ENCODE data around the gene NOL4L. TPM values are rescaled to one million over a fixed set of nuclear protein-coding genes. Genes with fewer than 3 reads are reported as not detected.
A peak's percentile ranks its signal among the peaks of the same experiment; 100 is the strongest.

The NOL4L gene
- total and polyA plus RNA-seq, 9 donors = 10.4 to 20.0 (median 16.1) TPM

DNA sequence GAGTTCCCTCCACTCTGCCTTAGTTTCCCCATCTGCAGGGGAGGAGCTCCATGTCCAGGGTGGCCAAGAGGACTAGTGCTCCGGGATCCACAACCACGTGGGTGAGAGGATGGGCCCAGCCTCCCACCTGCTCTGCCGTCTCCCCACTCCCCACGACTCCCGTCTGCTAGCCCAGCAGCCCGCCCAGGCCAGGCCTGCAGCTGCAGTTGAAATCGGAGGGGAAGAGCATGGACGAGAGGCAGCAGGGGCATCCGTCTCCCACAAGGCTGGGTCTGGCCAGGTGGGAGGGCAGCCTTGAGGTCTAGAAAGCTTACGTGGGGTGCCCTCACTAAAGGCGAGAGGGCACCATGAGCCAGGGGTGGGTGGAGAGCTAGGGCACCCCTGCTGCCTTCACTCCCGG lies 8.6 kb downstream of the NOL4L start:
- Histone ChIP-seq H3K4me1 (ENCODE audit: control insufficient read depth, insufficient read depth, low read length) (peaks cover 29% of the 10 kb centered on the region), H3K4me3 (ENCODE audit: low read length) (no peak overlapping the region), H3K27ac (ENCODE audit: low read length) (no peak overlapping the region), H3K9me3 (replicated peaks; ENCODE audit: control insufficient read depth, low read depth, low read length) (no peaks in the 10 kb centered on the region), H3K27me3 (ENCODE audit: control insufficient read depth, insufficient read depth, low read length) (peaks cover 2% of the 10 kb centered on the region), H3K36me3 (ENCODE audit: control insufficient read depth, insufficient read depth, low read length) (no peaks in the 10 kb centered on the region)
- DNase-seq = no peak
- 68% methylated on average over 4 of the region's 12 CpGs for WGBS (ENCODE audit: insufficient coverage)

DNA sequence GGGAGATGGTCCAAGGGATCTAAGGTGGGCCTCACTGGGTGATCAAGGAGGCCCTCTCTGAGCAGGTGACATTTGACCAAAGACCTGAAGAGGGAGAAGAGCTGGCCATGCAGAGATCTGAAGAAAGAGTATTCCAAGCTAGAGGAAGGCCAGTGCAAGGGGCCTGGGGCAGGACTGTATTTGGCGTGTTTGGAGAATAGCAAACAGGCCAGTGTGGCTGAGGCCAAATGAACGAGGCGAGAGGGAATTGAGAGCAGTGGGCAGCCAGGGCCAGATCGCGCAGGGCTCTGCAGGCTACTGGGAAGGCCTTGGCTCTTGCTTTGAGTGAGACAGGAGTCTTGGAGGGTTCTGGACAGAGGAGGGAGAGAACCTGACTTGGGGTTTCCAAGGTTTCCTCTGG lies 9.3 kb downstream of the NOL4L start:
- DNase-seq = no peak
- H3K9me3 ChIP-seq (replicated peaks; ENCODE audit: control insufficient read depth, low read depth, low read length) = no peaks in the 10 kb centered on the region
- peaks cover 2% of the 10 kb centered on the region for H3K27me3 ChIP-seq (ENCODE audit: control insufficient read depth, insufficient read depth, low read length)
- no peak overlapping the region for H3K27ac ChIP-seq (ENCODE audit: low read length)
- 73% methylated on average over 5 of the region's 5 CpGs for WGBS (ENCODE audit: insufficient coverage)
- H3K4me1 ChIP-seq (ENCODE audit: control insufficient read depth, insufficient read depth, low read length) = peaks cover 21% of the 10 kb centered on the region
- no peak overlapping the region for H3K4me3 ChIP-seq (ENCODE audit: low read length)
- H3K36me3 ChIP-seq (ENCODE audit: control insufficient read depth, insufficient read depth, low read length) = no peaks in the 10 kb centered on the region

DNA sequence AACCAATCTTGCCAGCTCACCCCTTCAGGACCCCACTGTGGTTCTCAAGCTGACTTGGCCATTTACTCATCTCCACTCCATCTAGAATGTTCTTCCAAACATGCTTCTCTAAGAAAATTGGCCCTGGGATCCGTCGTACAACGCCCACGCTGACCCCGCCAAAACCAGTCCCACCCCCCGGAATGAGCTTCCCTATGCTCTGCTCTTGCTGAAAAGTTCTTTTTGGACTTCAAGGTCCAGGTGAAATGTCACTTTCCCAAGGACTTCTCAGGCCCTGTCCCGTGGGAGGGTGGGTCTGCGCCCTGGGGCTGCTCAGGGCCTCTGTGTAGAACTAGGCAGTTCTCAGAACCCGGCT lies 9.9 kb downstream of the NOL4L start:
- peaks cover 2% of the 10 kb centered on the region for H3K27me3 ChIP-seq (ENCODE audit: control insufficient read depth, insufficient read depth, low read length)
- no peaks in the 10 kb centered on the region for H3K9me3 ChIP-seq (replicated peaks; ENCODE audit: control insufficient read depth, low read depth, low read length)
- H3K4me1 ChIP-seq (ENCODE audit: control insufficient read depth, insufficient read depth, low read length) = peaks cover 17% of the 10 kb centered on the region
- no peaks in the 10 kb centered on the region for H3K36me3 ChIP-seq (ENCODE audit: control insufficient read depth, insufficient read depth, low read length)
- no peak overlapping the region for H3K27ac ChIP-seq (ENCODE audit: low read length)
- H3K4me3 ChIP-seq (ENCODE audit: low read length) = no peak overlapping the region
- DNase-seq = no peak
- 64% methylated on average over 9 of the region's 9 CpGs for WGBS (ENCODE audit: insufficient coverage)

DNA sequence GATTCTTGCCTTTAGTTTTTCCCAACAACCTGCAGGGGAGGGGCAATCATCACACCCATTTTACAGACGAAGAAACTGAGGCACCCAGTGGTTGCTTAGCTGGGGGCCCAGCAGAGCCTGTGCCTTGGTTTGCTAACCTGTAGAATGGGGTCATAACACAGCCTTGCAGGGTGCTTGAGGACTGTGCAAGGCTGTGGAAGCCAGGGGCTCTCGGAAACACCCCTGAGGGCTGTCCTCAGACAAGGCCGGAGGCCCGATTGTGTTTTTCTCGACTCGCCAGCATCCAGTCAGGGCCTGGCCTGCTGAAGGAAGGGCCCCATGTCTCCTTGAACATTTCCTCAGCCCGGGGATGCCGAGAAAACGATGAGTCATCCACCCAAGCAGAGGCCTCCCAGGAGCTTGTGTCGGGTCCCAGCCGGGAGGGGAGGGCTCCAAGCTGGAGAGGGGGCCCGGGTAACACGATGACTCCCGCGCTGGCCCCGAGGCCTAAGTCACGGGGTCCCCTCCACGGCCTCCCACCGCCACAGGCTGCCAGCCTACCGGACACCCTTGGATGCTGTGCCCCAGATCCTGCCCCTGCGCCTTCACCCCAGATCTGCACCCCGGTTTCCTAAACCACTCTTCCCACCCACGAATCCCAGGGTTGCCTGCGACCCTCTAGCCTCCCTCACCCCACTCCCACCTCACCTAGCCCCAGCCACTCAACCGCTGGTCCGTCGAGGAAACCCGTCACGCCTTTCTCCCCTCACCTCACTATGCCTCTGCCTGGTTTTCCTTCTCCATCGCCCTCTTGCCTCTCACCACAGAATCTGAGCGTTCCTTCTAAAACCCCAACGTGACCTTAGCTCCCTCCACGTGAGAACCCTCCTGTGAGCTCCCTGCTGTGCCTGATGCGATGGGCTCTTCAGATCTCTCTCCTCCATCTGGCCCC lies 10.6 kb downstream of the NOL4L start:
- peaks cover 2% of the 10 kb centered on the region for H3K27me3 ChIP-seq (ENCODE audit: control insufficient read depth, insufficient read depth, low read length)
- H3K4me3 ChIP-seq (ENCODE audit: low read length) = no peak overlapping the region
- no peak overlapping the region for H3K27ac ChIP-seq (ENCODE audit: low read length)
- DNase-seq = peak; percentile 69
- no peaks in the 10 kb centered on the region for H3K36me3 ChIP-seq (ENCODE audit: control insufficient read depth, insufficient read depth, low read length)
- 46% methylated on average over 24 of the region's 34 CpGs for WGBS (ENCODE audit: insufficient coverage)
- H3K9me3 ChIP-seq (replicated peaks; ENCODE audit: control insufficient read depth, low read depth, low read length) = no peaks in the 10 kb centered on the region
- H3K4me1 ChIP-seq (ENCODE audit: control insufficient read depth, insufficient read depth, low read length) = peaks cover 21% of the 10 kb centered on the region

DNA sequence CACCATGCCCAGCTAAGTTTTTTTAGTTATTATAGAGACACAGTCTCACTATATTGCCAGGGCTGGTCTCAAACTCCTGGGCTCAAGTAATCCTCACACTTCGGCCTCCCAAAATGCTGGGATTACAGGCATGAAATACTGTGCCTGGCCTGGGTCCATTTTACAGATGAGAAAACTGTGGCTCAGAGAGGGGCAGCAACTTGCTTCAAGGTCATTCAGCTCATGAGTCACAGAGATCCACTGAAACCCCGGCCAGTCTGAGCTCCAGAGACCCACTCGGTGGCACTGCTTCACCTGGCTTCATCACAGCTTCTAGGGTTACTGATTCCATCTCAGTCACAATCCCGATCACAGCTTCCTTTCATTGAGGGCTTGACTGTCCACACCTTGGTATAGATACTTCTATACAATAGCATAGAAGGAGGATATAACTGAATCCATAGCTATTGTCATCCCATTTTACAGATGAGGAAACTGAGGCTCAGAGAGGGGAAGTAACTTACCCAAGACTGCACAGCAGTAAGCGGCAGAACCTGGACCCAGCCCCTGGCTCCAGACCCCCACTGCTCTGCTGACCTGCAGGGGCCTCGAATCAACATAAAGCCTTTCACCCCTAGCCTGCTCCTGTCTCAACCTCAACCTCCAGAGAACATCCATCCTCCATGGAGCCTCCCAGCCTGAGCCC lies 11.8 kb downstream of the NOL4L start:
- Histone ChIP-seq H3K27ac (ENCODE audit: low read length) (no peak overlapping the region), H3K36me3 (ENCODE audit: control insufficient read depth, insufficient read depth, low read length) (no peaks in the 10 kb centered on the region), H3K4me3 (ENCODE audit: low read length) (no peak overlapping the region), H3K9me3 (replicated peaks; ENCODE audit: control insufficient read depth, low read depth, low read length) (no peaks in the 10 kb centered on the region), H3K27me3 (ENCODE audit: control insufficient read depth, insufficient read depth, low read length) (peaks cover 2% of the 10 kb centered on the region), H3K4me1 (ENCODE audit: control insufficient read depth, insufficient read depth, low read length) (peaks cover 21% of the 10 kb centered on the region)
- DNase-seq = peak; percentile 0
- WGBS (ENCODE audit: insufficient coverage) = 86% methylated on average over 3 of the region's 6 CpGs

DNA sequence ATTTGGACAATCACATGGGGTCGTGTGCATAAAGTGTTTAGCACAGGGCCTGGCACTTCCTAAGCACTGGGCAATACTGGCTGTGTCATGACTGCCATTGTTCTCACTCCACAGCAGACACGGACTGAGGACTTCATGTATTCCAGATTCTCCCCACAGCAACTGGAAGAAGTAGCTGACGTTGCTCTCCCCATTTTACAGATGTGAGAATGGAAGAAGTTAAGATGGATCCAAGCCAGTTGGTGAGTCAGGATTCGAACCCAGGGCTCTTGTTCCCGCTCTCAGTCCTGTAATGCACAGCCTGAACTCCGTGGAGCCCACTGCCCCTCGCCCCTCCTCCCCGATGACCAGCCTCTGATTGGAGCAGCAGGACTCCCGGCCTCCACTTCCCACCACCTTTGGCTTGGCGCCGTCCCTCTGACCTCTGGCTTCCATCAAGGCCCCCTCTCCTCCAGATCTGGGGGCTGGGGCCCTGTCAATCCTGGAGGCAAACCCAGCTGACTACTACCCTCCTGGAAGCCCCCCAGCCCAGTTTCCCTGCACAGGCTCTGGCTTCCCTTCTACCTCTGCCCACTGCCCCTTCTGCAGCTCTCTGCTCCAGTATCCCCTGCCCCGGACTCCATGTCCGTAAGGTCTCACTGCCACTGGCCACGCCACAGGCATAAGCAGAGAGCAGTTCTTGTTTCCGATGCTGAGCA lies 12.7 kb downstream of the NOL4L start:
- H3K4me3 ChIP-seq (ENCODE audit: low read length) = no peak overlapping the region
- no peaks in the 10 kb centered on the region for H3K36me3 ChIP-seq (ENCODE audit: control insufficient read depth, insufficient read depth, low read length)
- H3K27ac ChIP-seq (ENCODE audit: low read length) = no peak overlapping the region
- 82% methylated on average over 12 of the region's 15 CpGs for WGBS (ENCODE audit: insufficient coverage)
- peak; percentile 1 for DNase-seq
- H3K4me1 ChIP-seq (ENCODE audit: control insufficient read depth, insufficient read depth, low read length) = peaks cover 24% of the 10 kb centered on the region
- peaks cover 2% of the 10 kb centered on the region for H3K27me3 ChIP-seq (ENCODE audit: control insufficient read depth, insufficient read depth, low read length)
- no peaks in the 10 kb centered on the region for H3K9me3 ChIP-seq (replicated peaks; ENCODE audit: control insufficient read depth, low read depth, low read length)

DNA sequence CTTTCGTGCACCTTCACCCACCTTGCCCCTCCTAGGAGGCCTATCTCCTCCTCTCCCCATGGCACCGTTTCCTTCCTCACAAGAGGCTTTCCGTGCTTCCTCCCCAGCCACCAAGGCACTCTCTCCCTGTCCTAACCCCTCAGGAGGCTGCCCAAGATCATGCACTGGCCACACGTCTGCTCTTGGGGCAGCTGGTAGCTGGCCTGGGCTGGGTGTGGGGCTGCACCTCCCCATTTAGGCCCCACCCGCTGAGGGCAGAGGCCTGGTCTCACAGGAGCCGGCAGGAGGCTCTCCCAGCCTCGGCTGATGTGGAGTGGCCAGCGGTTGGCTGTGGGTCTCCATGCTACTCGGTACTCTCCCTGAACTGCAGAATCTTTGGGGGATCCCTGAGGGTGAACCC lies 13.6 kb downstream of the NOL4L start:
- no peak for DNase-seq
- peaks cover 2% of the 10 kb centered on the region for H3K27me3 ChIP-seq (ENCODE audit: control insufficient read depth, insufficient read depth, low read length)
- WGBS (ENCODE audit: insufficient coverage) = 52% methylated on average over 9 of the region's 9 CpGs
- no peak overlapping the region for H3K27ac ChIP-seq (ENCODE audit: low read length)
- H3K4me3 ChIP-seq (ENCODE audit: low read length) = no peak overlapping the region
- no peaks in the 10 kb centered on the region for H3K9me3 ChIP-seq (replicated peaks; ENCODE audit: control insufficient read depth, low read depth, low read length)
- H3K36me3 ChIP-seq (ENCODE audit: control insufficient read depth, insufficient read depth, low read length) = no peaks in the 10 kb centered on the region
- H3K4me1 ChIP-seq (ENCODE audit: control insufficient read depth, insufficient read depth, low read length) = peaks cover 29% of the 10 kb centered on the region

DNA sequence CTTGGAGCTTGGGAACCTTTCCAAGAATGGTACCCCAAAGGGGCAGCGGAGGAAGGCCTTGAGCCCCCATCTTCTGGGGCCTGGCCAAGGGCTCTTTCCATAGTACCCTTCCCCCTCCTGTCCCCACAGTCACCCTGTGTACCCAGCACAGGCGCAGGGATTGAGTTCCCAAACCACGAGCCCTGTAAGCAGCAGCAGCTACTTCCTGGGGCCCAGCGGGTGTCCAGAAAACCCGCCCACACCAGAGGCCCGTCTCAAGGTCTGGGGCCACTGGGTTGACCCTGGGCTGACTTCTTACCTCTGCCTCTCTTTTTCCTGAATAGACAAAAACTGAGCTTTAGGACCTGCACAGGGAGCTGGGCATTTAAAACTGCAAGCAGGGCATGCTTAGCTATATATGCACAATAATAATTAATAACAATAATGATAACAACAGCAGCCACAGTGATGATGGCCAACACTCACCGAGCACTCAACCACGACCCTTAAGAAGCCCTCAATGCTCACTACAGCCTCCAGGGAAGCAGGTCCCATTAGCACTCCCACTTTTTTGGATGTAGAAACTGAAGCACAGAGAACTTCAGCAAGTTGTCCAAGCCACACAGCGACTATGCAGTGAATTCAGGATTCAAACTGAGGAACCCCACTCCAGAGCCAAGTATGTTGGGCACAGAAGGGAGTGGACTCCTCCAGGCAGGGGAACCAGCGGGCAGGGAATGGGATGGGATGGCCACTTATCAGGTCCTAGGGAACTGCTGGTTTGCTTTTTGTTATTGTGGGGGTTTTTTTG lies 14.5 kb downstream of the NOL4L start:
- Histone ChIP-seq H3K9me3 (replicated peaks; ENCODE audit: control insufficient read depth, low read depth, low read length) (no peaks in the 10 kb centered on the region), H3K27me3 (ENCODE audit: control insufficient read depth, insufficient read depth, low read length) (peaks cover 2% of the 10 kb centered on the region), H3K4me3 (ENCODE audit: low read length) (no peak overlapping the region), H3K4me1 (ENCODE audit: control insufficient read depth, insufficient read depth, low read length) (peaks cover 30% of the 10 kb centered on the region), H3K27ac (ENCODE audit: low read length) (no peak overlapping the region), H3K36me3 (ENCODE audit: control insufficient read depth, insufficient read depth, low read length) (no peaks in the 10 kb centered on the region)
- 50% methylated on average over 9 of the region's 10 CpGs for WGBS (ENCODE audit: insufficient coverage)
- DNase-seq = peak; percentile 20

DNA sequence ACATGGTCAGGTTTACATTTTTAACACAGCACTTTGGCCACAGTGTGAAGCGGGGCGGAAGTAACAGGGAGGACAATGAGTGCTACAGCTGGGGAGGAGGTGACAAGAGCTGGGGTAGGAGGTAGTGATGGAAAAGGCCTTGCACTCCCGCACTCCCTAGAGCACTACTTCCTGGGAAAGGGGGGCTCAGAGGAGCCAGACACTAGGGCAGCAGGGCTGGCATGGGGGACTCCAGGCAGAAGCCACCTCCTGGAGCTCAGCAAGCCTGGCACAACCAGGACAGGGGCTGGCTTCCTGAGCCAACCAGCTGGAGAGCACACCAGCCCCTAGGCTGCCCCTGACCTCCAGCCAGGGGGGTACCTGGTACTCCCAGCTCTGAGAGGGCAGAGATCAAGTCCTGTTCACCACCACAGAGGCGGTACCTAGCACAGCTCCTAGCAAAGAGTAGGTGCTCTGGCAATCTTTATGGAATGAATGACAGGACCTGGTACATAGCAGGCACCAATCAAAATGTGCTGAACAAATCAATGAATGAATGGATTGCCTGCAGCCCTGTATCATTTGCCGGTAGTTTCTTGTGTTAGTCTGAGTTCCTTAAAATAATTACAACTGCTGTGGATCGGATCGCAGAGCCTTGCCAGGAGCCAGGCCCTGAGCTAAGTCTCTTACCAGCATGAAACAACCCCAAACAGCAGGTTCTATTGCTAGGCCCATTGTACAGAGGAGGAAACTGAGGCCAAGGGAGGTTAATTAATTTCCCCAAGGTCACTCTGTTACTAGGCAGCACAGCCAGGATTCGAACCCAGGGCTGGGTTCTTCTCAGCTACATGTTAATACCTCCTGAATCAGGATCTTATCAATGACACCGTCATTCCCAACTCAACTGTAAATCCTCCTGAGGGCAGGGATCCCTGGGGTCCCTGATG lies 15.5 kb downstream of the NOL4L start:
- Histone ChIP-seq H3K9me3 (replicated peaks; ENCODE audit: control insufficient read depth, low read depth, low read length) (no peaks in the 10 kb centered on the region), H3K36me3 (ENCODE audit: control insufficient read depth, insufficient read depth, low read length) (no peaks in the 10 kb centered on the region), H3K4me1 (ENCODE audit: control insufficient read depth, insufficient read depth, low read length) (peaks cover 24% of the 10 kb centered on the region), H3K27me3 (ENCODE audit: control insufficient read depth, insufficient read depth, low read length) (no peaks in the 10 kb centered on the region), H3K4me3 (ENCODE audit: low read length) (no peak overlapping the region), H3K27ac (ENCODE audit: low read length) (no peak overlapping the region)
- WGBS (ENCODE audit: insufficient coverage) = 79% methylated on average over 4 of the region's 9 CpGs
- DNase-seq = peak; percentile 0
